ENCODE data around the gene PPARG.
A peak's percentile ranks its signal among the peaks of the same experiment; 100 is the strongest.

The PPARG gene

GRCh38 chr3:12286504-12286903, 2.4 kb upstream of the PPARG start:
- TF ChIP-seq JUND (IDR thresholded peaks at IDR 0.05; ENCODE audit: low read depth): no peak
- in situ Hi-C loops (cut with HindIII; ENCODE audit: low pct_unique_long_range_greater_than_20kb, low sequenced_read_pairs): no loop called here

GRCh38 chr3:12286927-12287726, 1.7 kb upstream of the PPARG start:
- in situ Hi-C loops (cut with HindIII; ENCODE audit: low pct_unique_long_range_greater_than_20kb, low sequenced_read_pairs): no loop called here
- DNase-seq (ENCODE audit: low read depth in 1 of 2, low spot score in 1 of 2): no peak
- no peak for TF ChIP-seq JUND (IDR thresholded peaks at IDR 0.05; ENCODE audit: low read depth)

More at GRCh38 chr3:12286504-12286903, 2.4 kb upstream of the PPARG start:
- no peak for DNase-seq (ENCODE audit: low read depth in 1 of 2, low spot score in 1 of 2)

- TF ChIP-seq JUND (IDR thresholded peaks at IDR 0.05; ENCODE audit: low read depth): no peak
- no peak for DNase-seq (ENCODE audit: low read depth in 1 of 2, low spot score in 1 of 2)
- in situ Hi-C loops (cut with HindIII; ENCODE audit: low pct_unique_long_range_greater_than_20kb, low sequenced_read_pairs): no loop called here
These were observed 1.1 kb upstream of the PPARG start for GRCh38 chr3:12287727-12288181.

GRCh38 chr3:12289524-12289923, 654 bp downstream of the PPARG start:
- in situ Hi-C loops (cut with HindIII; ENCODE audit: low pct_unique_long_range_greater_than_20kb, low sequenced_read_pairs): no loop called here
- TF ChIP-seq JUND (IDR thresholded peaks at IDR 0.05; ENCODE audit: low read depth): no peak
- no peak for DNase-seq (ENCODE audit: low read depth in 1 of 2, low spot score in 1 of 2)

GRCh38 chr3:12292770-12293169, 3.9 kb downstream of the PPARG start:
- DNase-seq (ENCODE audit: low read depth in 1 of 2, low spot score in 1 of 2): no peak
- in situ Hi-C loops (cut with HindIII; ENCODE audit: low pct_unique_long_range_greater_than_20kb, low sequenced_read_pairs): no loop called here
- TF ChIP-seq JUND (IDR thresholded peaks at IDR 0.05; ENCODE audit: low read depth): no peak

- in situ Hi-C loops (cut with HindIII; ENCODE audit: low pct_unique_long_range_greater_than_20kb, low sequenced_read_pairs): no loop called here
- TF ChIP-seq JUND (IDR thresholded peaks at IDR 0.05; ENCODE audit: low read depth): no peak
- no peak for DNase-seq (ENCODE audit: low read depth in 1 of 2, low spot score in 1 of 2)
These were observed 6.2 kb downstream of the PPARG start for GRCh38 chr3:12294885-12295580.

GRCh38 chr3:12296511-12296910, 7.6 kb downstream of the PPARG start:
- in situ Hi-C loops (cut with HindIII; ENCODE audit: low pct_unique_long_range_greater_than_20kb, low sequenced_read_pairs): no loop called here
- no peak for TF ChIP-seq JUND (IDR thresholded peaks at IDR 0.05; ENCODE audit: low read depth)
- no peak for DNase-seq (ENCODE audit: low read depth in 1 of 2, low spot score in 1 of 2)

- in situ Hi-C loops (cut with HindIII; ENCODE audit: low pct_unique_long_range_greater_than_20kb, low sequenced_read_pairs): no loop called here
- no peak for DNase-seq (ENCODE audit: low read depth in 1 of 2, low spot score in 1 of 2)
- no peak for TF ChIP-seq JUND (IDR thresholded peaks at IDR 0.05; ENCODE audit: low read depth)
These were observed 10.2 kb downstream of the PPARG start for GRCh38 chr3:12299026-12299425.

- in situ Hi-C loops (cut with HindIII; ENCODE audit: low pct_unique_long_range_greater_than_20kb, low sequenced_read_pairs): no loop called here
- DNase-seq (ENCODE audit: low read depth in 1 of 2, low spot score in 1 of 2): no peak
- TF ChIP-seq JUND (IDR thresholded peaks at IDR 0.05; ENCODE audit: low read depth): no peak
These were observed 11.3 kb downstream of the PPARG start for GRCh38 chr3:12300137-12300536.

- in situ Hi-C loops (cut with HindIII; ENCODE audit: low pct_unique_long_range_greater_than_20kb, low sequenced_read_pairs): no loop called here
- no peak for TF ChIP-seq JUND (IDR thresholded peaks at IDR 0.05; ENCODE audit: low read depth)
- DNase-seq (ENCODE audit: low read depth in 1 of 2, low spot score in 1 of 2): peak in 1 of 2 experiments; percentile 82
These were observed 12.2 kb downstream of the PPARG start for GRCh38 chr3:12301031-12301430.

GRCh38 chr3:12301513-12301912, 12.6 kb downstream of the PPARG start:
- in situ Hi-C loops (cut with HindIII; ENCODE audit: low pct_unique_long_range_greater_than_20kb, low sequenced_read_pairs): no loop called here
- DNase-seq (ENCODE audit: low read depth in 1 of 2, low spot score in 1 of 2): no peak
- TF ChIP-seq JUND (IDR thresholded peaks at IDR 0.05; ENCODE audit: low read depth): no peak

GRCh38 chr3:12302564-12302963, 13.7 kb downstream of the PPARG start:
- DNase-seq (ENCODE audit: low read depth in 1 of 2, low spot score in 1 of 2): no peak
- in situ Hi-C loops (cut with HindIII; ENCODE audit: low pct_unique_long_range_greater_than_20kb, low sequenced_read_pairs): no loop called here
- no peak for TF ChIP-seq JUND (IDR thresholded peaks at IDR 0.05; ENCODE audit: low read depth)

GRCh38 chr3:12303534-12303933, 14.7 kb downstream of the PPARG start:
- no peak for TF ChIP-seq JUND (IDR thresholded peaks at IDR 0.05; ENCODE audit: low read depth)
- no peak for DNase-seq (ENCODE audit: low read depth in 1 of 2, low spot score in 1 of 2)
- in situ Hi-C loops (cut with HindIII; ENCODE audit: low pct_unique_long_range_greater_than_20kb, low sequenced_read_pairs): no loop called here

Data from T47D (cell line).